HG03175 (cell line): ENCODE data around the gene S100A11.

ENCODE experiments used
- ATAC-seq: cut with Tn5 transposase; IDR thresholded peaks from one replicate; pipeline ENCODE4 v1.9.1; 2021; ENCODE audit warnings: mild to moderate bottlenecking, moderate library complexity; ENCODE audit not compliant: unreplicated experiment

The S100A11 gene

DNA sequence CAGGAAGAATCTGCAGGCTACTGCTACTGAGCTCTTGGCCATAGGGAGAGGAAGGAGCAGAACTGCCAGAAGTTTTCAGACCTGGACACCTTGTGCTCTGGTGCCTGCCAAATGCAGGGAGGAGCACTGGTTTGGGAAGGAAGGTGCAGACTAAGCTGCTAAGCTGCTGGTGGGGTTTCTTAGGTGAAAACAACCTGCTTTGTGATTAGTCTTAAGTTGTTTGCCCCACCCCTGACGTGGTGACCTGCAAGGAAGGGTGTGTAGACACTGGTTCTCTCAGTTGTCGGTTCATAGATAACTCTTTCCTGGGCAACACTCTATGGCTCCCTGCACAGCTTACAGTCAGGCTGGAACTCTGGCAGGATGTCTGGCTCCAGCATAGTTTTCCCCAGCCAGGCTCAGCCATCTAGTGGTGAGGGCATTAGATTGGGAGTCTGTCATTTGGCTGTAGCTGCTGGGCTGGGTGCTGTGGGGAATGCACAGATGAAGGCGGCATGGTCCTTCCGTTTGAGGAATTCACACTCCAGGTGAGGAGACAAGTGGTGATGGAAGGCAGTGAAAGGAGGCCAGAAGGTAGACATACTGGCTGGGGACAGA, 32.9 kb downstream of the S100A11 start:
- ATAC-seq: no peak

DNA sequence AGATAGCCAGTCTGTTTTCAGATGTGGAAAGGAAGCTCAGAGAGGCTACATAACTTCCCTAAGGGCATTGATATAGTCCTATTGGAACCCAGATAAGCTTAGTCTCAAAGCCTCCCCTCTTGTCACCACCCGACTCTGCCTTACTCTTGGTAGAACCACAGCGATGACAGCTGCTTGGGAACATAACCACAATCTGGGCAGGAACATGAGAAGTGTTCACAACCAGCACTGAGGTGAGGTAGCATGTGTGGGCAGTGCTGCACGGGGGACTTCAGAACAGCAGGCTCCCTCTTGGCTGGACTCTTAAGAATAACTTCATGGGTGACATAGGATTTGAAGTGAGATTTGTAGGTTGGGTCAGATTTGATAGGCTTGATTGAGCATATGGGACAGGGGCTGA, 33.8 kb downstream of the S100A11 start:
- no peak for ATAC-seq

DNA sequence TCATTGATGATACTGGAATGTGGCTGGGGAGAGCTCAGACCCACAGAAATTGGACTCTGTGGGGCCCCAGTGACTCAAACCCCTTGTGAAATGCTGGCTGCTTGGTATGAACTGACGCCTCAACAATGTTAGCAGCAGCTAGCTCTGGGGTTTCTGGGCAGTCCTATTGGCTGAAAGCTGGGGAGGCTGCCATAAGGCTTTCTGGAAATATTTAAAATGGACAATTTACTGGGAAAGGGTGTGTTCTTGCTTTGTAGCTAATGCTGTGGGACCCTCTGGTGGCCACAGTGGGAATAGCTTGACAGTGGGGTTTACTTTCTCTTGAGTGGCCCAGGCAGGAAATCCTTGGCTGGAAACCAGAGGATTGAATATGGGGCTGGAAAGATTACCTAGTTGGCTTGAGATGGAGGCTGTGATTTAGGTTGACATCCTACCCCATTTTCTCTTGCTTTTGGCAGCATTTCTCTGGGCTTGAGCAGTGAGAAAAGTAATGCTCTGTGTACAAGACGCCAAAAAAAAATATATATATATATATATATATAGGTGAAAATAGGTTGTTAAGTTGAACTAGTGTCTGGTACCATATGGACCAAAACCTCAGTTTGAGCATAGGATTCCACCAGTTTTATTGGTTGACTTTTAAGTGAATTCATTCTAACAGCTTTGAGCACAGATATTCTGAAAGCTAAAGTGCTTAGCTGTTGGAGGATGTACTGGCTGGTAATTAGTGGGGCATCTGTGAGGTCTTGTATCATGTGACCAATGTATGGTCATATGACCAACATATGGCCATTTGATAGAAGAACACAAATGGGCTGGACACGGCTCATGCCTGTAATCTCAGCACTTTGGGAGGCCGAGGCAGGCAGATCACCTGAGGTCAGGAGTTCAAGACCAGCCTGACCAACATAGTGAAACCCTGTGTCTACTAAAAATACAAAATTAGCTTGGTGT, 34.9 kb downstream of the S100A11 start:
- ATAC-seq: no peak

DNA sequence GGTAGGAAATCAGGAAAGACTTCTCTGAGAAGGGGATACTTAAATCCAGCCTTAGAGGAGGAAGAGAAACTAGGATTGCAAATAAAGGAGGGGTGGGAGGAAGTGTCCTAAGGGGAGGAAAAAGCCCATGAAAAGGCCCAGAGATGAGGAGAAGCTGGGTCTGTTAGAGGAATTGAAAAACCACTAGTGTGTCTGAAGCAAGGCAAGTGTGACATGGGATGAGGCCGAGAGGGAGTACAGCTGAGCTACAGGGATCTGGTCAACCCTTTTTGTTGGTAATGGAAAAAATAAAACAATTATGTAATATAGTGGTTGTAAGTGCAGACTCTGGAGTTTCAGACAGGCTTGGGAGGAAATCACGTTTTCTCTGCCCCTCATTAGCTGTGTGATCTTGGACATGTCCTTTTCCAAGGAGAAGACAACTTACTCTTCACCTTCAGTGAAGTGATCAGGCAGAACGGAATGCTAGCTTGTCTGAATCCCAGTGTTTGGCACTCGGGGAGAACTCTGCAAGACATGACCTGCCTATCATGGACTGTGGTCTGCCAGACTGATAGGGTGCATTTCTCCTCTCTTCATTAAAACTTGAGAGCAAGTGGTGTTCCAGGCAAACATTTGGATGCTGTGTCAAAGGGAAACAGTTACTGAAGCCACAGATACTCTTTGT, 35.7 kb downstream of the S100A11 start:
- no peak for ATAC-seq

DNA sequence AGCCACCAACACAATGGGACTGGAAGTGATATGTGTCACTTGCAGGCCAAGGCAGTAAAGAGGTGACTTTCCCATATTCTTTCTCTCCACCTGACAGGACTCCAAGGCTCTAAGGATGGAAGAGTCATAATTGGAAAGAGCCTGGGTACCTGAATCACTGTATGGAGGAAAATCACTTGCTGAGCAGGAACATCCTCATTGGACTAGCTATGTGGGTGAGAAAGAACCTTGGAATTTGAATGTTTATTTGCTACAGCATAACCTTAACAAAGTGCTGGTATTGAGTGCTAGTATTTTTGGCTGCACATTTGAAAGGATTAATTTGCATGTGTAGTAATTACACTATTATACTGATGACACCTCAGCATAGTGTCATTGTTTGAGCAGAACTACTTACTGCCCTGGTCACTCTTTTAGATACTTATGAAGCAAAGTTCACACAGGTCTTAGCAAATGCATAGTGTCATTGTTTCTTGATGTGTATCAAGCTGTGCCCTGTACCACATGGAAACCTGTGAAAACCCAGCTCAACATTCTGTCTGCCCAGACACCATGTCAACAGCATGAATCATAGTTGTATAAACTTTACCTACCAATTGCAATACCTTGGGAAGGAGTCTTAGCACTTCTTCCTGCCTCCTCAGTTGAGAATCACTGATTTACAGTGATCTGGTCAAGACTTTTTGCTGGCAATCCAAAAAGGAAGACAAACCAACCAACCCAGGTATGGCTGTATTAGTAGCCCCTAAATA, 38.0 kb downstream of the S100A11 start:
- ATAC-seq: no peak

DNA sequence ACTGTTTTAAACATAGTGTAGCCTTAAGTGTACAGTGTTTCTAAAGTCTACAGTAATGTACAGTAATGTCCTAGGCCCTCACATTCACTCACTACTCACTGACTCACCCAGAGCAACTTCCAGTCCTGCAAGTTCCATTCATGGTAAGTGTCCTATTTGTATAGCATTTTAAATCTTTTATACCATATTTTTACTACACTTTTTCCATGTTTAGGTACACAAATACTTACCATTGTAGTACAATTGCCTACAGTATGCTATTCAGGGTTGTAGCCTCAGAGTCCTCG, 39.6 kb downstream of the S100A11 start:
- ATAC-seq: no peak

DNA sequence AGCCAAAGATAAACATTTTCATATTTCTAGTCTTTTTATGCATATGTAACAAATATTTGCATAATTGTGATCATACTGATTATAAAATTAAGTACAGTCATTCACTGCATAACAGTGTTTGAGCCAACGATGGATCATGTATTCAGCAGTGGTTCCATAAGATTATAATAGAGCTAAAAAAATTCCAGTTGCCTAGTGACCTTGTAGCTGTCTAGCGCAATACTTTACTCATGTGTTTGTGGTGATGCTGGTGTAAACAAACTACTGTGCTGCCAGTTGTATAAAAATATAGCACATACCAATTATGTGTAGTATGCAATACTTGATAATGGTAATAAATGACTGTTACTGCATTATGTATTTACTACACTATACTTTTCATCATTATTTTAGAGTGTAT, 41.0 kb downstream of the S100A11 start:
- no peak for ATAC-seq

DNA sequence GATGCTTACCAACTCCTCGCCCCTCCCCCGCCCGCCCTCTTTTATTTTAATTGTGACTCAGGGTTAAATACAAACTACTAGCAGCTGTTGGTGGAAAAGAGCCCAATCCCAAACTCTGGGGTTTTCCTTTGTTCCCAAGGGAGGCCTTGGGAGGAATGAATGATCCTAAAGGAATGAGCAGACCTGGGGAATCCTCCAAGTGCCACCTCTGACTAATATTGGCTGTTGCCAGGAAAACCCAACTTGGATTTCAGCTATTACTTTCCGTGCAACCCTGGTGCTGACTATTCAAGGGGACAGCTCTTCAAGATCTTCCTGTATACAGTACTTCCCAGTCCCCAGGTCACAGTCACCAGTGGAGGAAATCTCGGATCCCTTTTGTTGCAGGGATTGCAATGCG, 41.8 kb downstream of the S100A11 start:
- ATAC-seq: no peak

DNA sequence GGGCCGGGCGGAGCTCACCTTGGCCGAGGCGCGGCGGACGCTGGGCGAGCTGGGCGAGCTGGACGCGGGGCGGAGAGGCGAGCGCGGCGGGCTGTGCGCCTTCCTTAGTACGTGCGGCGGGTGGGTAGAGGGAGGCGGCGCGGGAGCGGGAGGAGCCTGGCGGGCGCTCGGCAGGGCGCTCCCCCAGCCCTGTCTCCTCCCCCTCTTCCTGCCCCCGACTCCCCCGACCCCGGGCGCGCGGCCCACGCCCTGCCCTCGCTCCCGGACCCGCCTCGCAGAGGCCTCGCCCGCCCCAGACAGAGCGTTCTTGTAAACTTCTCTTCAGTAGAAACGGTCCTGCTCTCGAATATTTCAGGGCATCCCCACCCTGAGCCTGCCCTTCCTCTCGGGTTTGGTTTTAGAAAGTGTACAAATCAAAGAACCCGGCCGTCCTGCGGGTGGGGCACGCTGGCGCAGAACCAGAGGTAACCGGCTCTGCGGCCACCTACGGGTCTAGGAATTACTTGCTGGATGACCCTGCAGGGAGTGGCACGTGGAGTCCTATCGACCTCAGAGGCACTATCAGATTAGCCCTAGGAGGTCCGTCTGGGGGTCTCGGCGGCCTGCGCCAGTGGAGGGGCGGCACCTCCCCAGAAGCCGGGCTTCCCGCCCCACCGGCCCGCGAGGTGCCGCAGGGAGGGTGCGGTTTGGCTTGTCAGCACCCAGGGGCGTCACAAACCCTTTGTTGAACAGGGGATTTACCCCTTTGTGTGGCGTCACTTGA, 42.9 kb downstream of the S100A11 start, which contains the start of gene S100A10:
S100A10 (minus strand) TSS at position 126 of the 763 bp plus-strand sequence. CDS start 7,629 bp downstream, outside the sequence.
- ATAC-seq: no peak

DNA sequence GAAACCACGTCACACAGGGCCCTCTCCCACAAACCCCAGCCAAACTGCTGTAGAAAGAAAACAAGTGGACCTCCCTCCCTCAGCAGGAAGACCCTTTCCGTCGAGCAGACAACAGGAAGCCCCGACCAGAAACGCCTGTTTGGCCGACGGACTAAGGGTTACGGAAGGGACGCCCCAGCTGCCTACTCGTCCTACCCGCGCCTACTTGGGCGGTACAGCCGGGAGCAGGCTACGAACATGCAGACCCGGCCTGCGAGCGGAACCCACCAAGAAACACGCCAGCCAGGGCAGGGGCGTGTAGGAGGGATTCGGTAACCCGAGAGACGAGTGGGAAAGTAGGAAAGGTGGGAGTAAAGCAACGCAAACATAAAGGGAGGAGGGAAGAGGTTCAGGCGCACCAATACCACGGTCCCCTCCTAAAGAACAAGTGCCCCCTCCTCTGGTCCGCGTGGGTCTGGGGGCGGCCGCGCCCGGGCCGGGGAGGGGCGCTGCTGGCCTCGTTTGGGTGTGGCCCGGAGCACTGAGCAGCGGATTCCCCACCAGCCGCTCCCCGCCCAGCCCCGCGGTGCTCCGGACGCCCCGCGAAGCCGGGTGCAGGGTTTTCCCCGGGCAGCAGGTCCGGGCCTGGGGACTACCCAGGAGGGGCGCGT, 43.6 kb downstream of the S100A11 start:
- ATAC-seq: no peak

DNA sequence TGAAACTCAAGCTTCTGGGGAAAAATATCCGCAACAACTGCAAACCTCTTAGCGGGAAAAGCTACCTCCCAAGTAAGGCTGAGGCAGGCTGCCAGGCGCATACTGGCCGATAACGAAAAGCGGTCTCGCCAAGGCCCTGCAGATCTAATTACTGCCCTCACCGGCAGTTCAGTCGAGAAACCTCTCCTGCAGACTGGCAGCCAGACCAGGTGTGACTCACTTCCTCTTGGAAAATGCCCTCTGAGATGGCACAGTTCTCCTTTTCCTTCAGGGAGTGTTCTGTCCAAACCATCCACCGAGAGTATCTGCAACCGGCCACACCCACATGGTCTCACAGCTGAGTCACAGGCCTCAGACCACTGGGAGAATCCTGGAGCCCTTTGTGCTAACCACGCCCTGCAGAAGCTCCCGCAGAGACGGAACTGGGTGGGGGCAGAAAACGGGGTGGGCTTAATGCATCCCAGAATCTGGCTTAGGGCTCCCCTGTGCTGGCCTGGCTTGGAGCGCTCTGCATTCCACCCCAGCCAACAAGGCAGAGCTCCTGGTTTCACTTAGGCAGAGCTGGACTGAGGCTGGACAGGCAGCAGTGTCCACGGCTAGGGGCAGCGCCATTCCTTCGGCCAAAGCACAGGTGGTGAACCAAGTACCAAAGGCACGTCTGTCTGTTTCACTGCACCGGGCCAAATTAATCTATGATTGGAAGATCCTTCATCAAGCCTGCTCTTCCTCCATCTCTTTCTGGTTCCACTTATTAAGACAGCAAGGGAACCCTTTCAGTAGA, 44.3 kb downstream of the S100A11 start:
- ATAC-seq: no peak

DNA sequence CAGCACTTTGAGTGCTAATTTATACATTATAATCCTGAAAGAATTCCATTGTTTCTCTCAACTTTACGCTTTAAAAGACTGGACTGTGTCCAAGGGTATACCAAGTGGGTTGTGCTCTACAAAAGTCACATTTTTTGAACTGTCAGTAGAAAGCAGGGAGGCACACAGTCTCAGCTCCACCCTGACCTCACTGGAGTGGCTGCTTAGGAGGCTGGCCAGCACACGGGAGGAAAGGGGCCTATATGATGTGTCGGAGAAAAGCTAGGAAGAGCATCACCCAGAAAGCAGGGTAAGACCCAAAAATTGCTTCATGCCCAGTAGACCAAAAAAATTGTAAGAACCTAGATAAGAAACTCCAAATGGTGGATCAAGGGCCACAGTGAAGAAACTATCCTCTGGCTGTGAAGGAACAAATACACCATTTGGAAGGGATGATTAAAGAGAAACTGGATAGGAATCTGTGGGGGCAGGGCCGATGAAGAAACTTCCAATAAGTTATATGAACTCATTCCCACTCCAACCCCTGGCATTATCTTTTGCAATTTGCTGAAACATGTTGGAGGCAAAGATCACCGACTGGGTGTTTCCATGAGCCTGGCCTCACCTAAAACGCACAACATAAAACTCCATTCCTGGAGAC, 45.0 kb downstream of the S100A11 start:
- ATAC-seq: no peak

DNA sequence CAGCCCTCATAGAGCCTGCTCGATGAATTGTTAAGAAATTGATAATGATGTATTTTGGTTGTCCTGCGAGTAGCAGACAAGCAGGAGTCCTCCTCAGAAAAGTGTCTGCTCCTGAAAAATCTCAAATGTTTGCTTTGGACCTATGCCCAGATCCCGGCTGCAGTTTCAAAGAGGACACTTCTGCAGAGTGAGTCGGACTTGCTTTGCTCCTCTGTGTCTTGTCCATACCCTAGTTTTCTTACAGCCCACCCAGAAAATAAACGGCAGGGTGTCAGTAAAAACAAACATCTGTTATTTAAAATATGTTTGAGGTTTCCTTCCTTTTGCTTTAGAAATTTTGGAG, 46.0 kb downstream of the S100A11 start:
- ATAC-seq: no peak

DNA sequence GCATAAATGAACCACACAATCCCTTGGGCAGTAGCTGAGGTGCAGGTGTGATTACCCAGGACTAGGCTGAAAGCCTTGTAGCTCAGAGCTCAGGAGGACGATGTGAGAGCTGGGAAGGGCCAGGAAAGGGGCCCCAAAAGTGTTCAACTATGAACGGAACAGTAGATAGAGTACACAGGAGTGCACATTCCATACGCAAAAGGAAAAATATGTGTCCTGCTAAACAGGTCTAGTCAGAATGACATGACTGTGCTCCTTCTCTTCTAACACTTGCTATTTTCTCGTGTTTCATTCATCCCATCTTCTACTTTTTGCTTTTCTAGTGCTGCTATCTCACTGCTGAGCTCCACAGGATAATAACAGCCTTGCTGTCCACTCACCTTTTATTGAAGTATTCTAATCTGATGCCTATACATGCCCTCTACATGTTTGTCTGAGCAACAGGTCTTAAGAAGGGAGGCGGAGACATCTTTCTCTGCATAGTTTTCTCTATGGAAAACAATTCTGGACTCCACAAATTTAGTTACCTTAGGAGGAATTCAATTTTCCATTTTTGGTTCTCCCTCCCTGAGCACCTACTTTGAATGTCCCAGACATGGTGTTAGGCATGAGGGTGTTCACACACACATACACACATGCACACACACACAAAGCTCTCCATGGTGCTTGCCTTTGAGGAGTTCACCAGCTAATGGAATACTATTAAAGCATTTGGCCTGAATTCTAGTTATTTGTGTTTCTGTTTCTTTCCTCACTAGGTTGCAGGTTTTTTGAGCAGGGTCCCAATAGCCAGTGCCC, 46.5 kb downstream of the S100A11 start:
- no peak for ATAC-seq

DNA sequence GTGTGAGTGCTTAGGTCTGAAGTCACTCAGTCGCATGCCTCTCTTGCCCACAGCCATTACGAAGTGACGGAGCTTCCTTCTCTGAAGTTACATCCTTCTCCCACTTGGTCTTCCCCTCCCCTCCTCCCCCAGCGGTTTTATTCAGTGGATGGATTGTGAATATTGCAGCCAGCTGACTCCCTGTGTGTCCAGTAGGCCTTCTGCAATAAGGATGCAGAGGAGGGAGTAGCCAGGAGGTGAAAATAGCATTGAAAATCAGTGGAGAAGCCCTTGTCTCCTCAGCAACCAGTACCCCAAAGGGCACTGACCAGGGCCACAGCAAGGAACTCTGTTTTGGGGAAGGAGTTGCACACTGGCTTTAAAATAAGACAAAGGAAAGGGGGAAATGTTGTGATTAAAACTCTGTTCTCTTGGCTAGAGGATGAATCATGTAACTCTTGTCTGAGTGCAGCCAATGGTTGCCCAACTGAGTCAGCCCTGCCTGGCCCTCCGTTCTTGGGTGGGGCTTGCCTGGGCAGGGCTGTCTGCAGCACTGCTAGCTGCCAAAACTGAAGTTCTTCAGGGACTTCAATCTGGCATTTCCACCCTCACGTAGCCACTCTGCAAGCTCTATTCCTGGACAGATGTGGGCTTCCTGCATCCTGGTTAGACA, 47.5 kb downstream of the S100A11 start:
- no peak for ATAC-seq

DNA sequence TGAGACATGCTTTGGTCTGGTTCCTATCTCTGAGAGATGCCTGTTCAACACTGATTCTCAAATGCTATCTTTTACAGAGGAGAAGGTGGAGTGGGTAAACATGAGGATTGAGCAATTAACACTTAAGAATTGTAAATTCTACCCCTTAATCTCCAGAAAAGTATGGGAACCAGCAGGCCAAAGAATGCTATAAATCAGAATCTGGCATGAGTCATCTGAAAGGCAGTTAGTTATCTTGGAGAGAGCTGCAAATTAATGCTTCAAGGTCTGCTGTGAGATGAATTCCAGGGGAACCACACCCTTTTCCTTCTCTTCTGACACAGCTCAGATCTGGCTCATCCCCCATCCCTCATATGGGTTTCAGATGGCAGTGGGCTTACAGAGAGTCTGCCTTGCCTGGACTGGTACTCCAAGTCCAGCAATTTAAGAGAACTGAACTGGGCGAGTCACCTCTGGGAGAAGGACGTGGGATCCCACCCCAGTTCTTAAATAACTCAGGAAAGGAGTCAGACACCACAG, 48.3 kb downstream of the S100A11 start:
- ATAC-seq: no peak

DNA sequence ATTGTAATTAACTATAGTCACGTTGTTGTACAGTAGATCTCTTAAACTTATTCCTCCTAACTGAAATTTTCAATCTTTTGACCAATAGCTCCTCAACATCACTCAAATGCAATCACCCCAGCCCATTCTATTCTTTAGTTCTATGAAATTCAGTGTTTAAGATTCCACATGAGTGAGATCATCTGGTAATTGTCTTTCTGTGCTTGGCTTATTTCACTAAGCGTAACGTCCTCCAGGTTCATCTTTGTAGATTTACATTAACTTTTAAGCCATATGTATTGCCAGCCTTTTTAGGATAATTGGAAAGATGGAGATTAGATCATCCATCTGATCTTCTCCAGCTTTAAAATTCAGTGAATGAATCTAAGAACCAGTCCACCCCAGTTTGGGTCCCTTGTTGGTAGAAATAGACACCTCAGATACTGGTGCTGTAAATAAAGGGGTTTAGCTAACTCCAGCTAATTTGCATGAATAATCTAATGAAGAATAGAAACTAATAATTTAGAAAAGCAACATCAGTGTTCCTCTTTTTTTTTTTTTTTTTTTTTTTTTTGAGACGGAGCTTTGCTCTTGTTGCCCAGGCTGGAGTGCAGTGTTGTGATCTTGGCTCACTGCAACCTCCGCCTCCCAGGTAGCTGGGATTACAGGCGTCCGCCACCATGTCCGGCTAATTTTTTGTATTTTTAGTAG, 50.2 kb downstream of the S100A11 start:
- no peak for ATAC-seq
